Neural progenitor cell (in vitro differentiated cells): ENCODE data around the gene OR13C4. TPM values are rescaled to one million over a fixed set of nuclear protein-coding genes. Genes with fewer than 3 reads are reported as not detected.

Experiments
- DNase-seq: peaks from one replicate; pipeline ENCODE4 v3.0.0-alpha.2; 2016; ENCODE audit warnings: low spot score
- H2AFZ ChIP-seq: fragments of 200-600 bp; sonication (generic); replicated peaks from 2 replicates; pipeline ENCODE4 v1.6.1; 2016; ENCODE audit warnings: antibody characterized with exemption
- H3F3A ChIP-seq: fragments of 200-600 bp; sonication (generic); 2 replicates; pipeline ENCODE4 v1.6.1; 2016; ENCODE audit warnings: antibody characterized with exemption, low read depth
- H3K27ac ChIP-seq: fragments of 200-600 bp; sonication (generic); 2 replicates; pipeline ENCODE4 v1.5.1; 2016; ENCODE audit warnings: mild to moderate bottlenecking
- H3K27me3 ChIP-seq: fragments of 200-600 bp; sonication (generic); 2 replicates; pipeline ENCODE4 v1.6.1; 2016; ENCODE audit warnings: mild to moderate bottlenecking, moderate library complexity
- H3K36me3 ChIP-seq: fragments of 200-600 bp; sonication (generic); 2 replicates; pipeline ENCODE4 v1.5.1; 2016
- H3K4me1 ChIP-seq: fragments of 200-600 bp; sonication (generic); 2 replicates; pipeline ENCODE4 v1.6.1; 2016; ENCODE audit warnings: mixed run types
- H3K4me2 ChIP-seq: fragments of 200-600 bp; sonication (generic); 2 replicates; pipeline ENCODE4 v1.6.1; 2016
- H3K4me3 ChIP-seq: fragments of 200-600 bp; sonication (generic); 2 replicates; pipeline ENCODE4 v1.5.1; 2016
- H3K79me2 ChIP-seq: fragments of 200-600 bp; sonication (generic); 2 replicates; pipeline ENCODE4 v1.6.1; 2016; ENCODE audit warnings: low read depth
- H3K9ac ChIP-seq: fragments of 200-600 bp; sonication (generic); 2 replicates; pipeline ENCODE4 v1.6.1; 2016
- H3K9me3 ChIP-seq: fragments of 200-600 bp; sonication (generic); 2 replicates; pipeline ENCODE4 v1.5.1; 2016; ENCODE audit warnings: low read depth
- H4K20me1 ChIP-seq: fragments of 200-600 bp; sonication (generic); 2 replicates; pipeline ENCODE4 v1.6.1; 2016; ENCODE audit warnings: low read depth
- H3K27ac Mint-ChIP-seq: 3 replicates; pipeline ENCODE4 v1.8.0; 2021; ENCODE audit warnings: mixed read lengths
- H3K27me3 Mint-ChIP-seq: 2 replicates; pipeline ENCODE4 v1.8.0; 2022; ENCODE audit warnings: low read depth, mild to moderate bottlenecking, inconsistent platforms, moderate library complexity, mixed read lengths; ENCODE audit not compliant: insufficient read depth
- H3K36me3 Mint-ChIP-seq: 3 replicates; pipeline ENCODE4 v1.8.0; 2021; ENCODE audit warnings: mixed read lengths
- H3K4me1 Mint-ChIP-seq: 3 replicates; pipeline ENCODE4 v1.8.0; 2021; ENCODE audit warnings: mixed read lengths
- H3K4me3 Mint-ChIP-seq: 3 replicates; pipeline ENCODE4 v1.8.0; 2021; ENCODE audit warnings: mild to moderate bottlenecking, moderate library complexity, mixed read lengths
- H3K9me3 Mint-ChIP-seq: 3 replicates; pipeline ENCODE4 v1.8.0; 2020; ENCODE audit warnings: mixed read lengths
- CTCF ChIP-seq: fragments of 200-600 bp; sonication (generic); IDR thresholded peaks from 2 replicates; pipeline ENCODE4 v1.5.1; 2017; ENCODE audit warnings: antibody characterized with exemption, mild to moderate bottlenecking
- EZH2 ChIP-seq: fragments of 200-600 bp; sonication (generic); IDR thresholded peaks from 2 replicates; pipeline ENCODE4 v1.6.1; 2017; ENCODE audit warnings: antibody characterized with exemption, mild to moderate bottlenecking, moderate library complexity
- EZH2phosphoT487 ChIP-seq: fragments of 200-600 bp; sonication (generic); IDR thresholded peaks from 2 replicates; pipeline ENCODE4 v1.6.1; 2017; ENCODE audit warnings: antibody characterized with exemption
- total RNA-seq: library from RNA; depleted of rRNA; stranded (reverse); fragments of >200 nt; gene quantifications from 2 replicates; pipeline ENCODE4 v1.2.3, GENCODE V29; 2015; ENCODE audit warnings: low replicate concordance

OR13C4 gene
- total RNA-seq, 1 donor from 2014 or later = not detected

GRCh38 chr9:104555521-104555920 lies 28.5 kb upstream of the OR13C4 start:
- Histone ChIP-seq H3K4me2 (no peak overlapping the region), H3K9ac (no peak overlapping the region), H3K79me2 (no peaks in the 10 kb centered on the region), H2AFZ (no peak overlapping the region), H3K4me3 (no peak overlapping the region), H3K27me3 (no peaks in the 10 kb centered on the region), H3K4me1 (no peaks in the 10 kb centered on the region), H4K20me1 (no peaks in the 10 kb centered on the region), H3K9me3 (no peaks in the 10 kb centered on the region), H3K27ac (no peak overlapping the region), H3F3A (no peaks in the 10 kb centered on the region), H3K36me3 (no peaks in the 10 kb centered on the region)
- TF ChIP-seq CTCF (no peak), EZH2 (no peak), EZH2phosphoT487 (no peak)
- H3K9me3 Mint-ChIP-seq = peaks cover 15% of the 10 kb centered on the region
- no peaks in the 10 kb centered on the region for H3K4me1 Mint-ChIP-seq
- DNase-seq = no peak
- H3K36me3 Mint-ChIP-seq = no peaks in the 10 kb centered on the region
- no peak overlapping the region for H3K4me3 Mint-ChIP-seq
- H3K27me3 Mint-ChIP-seq = peaks cover 2% of the 10 kb centered on the region
- no peak overlapping the region for H3K27ac Mint-ChIP-seq

- Mint-ChIP-seq H3K4me3 (no peak overlapping the region), H3K4me1 (no peaks in the 10 kb centered on the region), H3K9me3 (peaks cover 5% of the 10 kb centered on the region), H3K36me3 (no peaks in the 10 kb centered on the region), H3K27me3 (no peaks in the 10 kb centered on the region), H3K27ac (no peak overlapping the region)
- H3K4me2 ChIP-seq = no peak overlapping the region
- TF ChIP-seq EZH2phosphoT487 (no peak), EZH2 (no peak), CTCF (no peak)
- H3K27me3 ChIP-seq = no peaks in the 10 kb centered on the region
- no peak overlapping the region for H3K27ac ChIP-seq
- H3F3A ChIP-seq = no peaks in the 10 kb centered on the region
- H3K4me3 ChIP-seq = no peak overlapping the region
- no peaks in the 10 kb centered on the region for H3K79me2 ChIP-seq
- no peak for DNase-seq
- no peaks in the 10 kb centered on the region for H4K20me1 ChIP-seq
- no peaks in the 10 kb centered on the region for H3K4me1 ChIP-seq
- no peak overlapping the region for H3K9ac ChIP-seq
- no peaks in the 10 kb centered on the region for H3K9me3 ChIP-seq
- H2AFZ ChIP-seq = no peak overlapping the region
- H3K36me3 ChIP-seq = no peaks in the 10 kb centered on the region
Observed at GRCh38 chr9:104553261-104553660, 26.3 kb upstream of the OR13C4 start.

- Mint-ChIP-seq H3K27me3 (no peaks in the 10 kb centered on the region), H3K4me3 (no peak overlapping the region), H3K27ac (no peak overlapping the region), H3K4me1 (no peaks in the 10 kb centered on the region), H3K9me3 (no peaks in the 10 kb centered on the region), H3K36me3 (no peaks in the 10 kb centered on the region)
- H3K36me3 ChIP-seq = no peaks in the 10 kb centered on the region
- H3K4me3 ChIP-seq = no peak overlapping the region
- H3K27me3 ChIP-seq = no peaks in the 10 kb centered on the region
- H2AFZ ChIP-seq = no peak overlapping the region
- no peaks in the 10 kb centered on the region for H3K79me2 ChIP-seq
- no peaks in the 10 kb centered on the region for H3K4me1 ChIP-seq
- H3K4me2 ChIP-seq = no peak overlapping the region
- TF ChIP-seq EZH2phosphoT487 (no peak), EZH2 (no peak), CTCF (no peak)
- H3K27ac ChIP-seq = no peak overlapping the region
- no peaks in the 10 kb centered on the region for H4K20me1 ChIP-seq
- no peaks in the 10 kb centered on the region for H3K9me3 ChIP-seq
- no peaks in the 10 kb centered on the region for H3F3A ChIP-seq
- H3K9ac ChIP-seq = no peak overlapping the region
- no peak for DNase-seq
Observed at GRCh38 chr9:104544644-104545043, 17.6 kb upstream of the OR13C4 start.
